Measurements from ENCODE around the gene C3.
"Not testable (repeated sequence)": the region's sequence is repeated elsewhere in the genome, so short reads cannot be mapped to it uniquely, and the experiment has no call there.

Gene C3

GRCh38 chr19:6748543-6748942 is 28.1 kb upstream of the C3 start:
- in situ Hi-C loops (cut with MboI; ENCODE audit: low sequenced_read_pairs): not testable (repeated sequence)

GRCh38 chr19:6745965-6746364 is 25.5 kb upstream of the C3 start:
- in situ Hi-C loops (cut with MboI; ENCODE audit: low sequenced_read_pairs): no loop called here

GRCh38 chr19:6744381-6745301 is 24.2 kb upstream of the C3 start:
- in situ Hi-C loops (cut with MboI; ENCODE audit: low sequenced_read_pairs): no loop called here

- in situ Hi-C loops (cut with MboI; ENCODE audit: low sequenced_read_pairs): no loop called here
These were observed 23.4 kb upstream of the C3 start for GRCh38 chr19:6743714-6744380.

- in situ Hi-C loops (cut with MboI; ENCODE audit: low sequenced_read_pairs): no loop called here
These were observed 22.6 kb upstream of the C3 start for GRCh38 chr19:6743066-6743465.

GRCh38 chr19:6740589-6741343 is 20.3 kb upstream of the C3 start:
- in situ Hi-C loops (cut with MboI; ENCODE audit: low sequenced_read_pairs): no loop called here

GRCh38 chr19:6739883-6740588 is 19.6 kb upstream of the C3 start:
- in situ Hi-C loops (cut with MboI; ENCODE audit: low sequenced_read_pairs): loop anchor here (10.0 kb wide), 1 partner anchor 215 kb away; no protein-coding TSS in a partner anchor

- in situ Hi-C loops (cut with MboI; ENCODE audit: low sequenced_read_pairs): loop anchor here (10.0 kb wide), 1 partner anchor 215 kb away; no protein-coding TSS in a partner anchor
These were observed 19.0 kb upstream of the C3 start, which contains the start of gene TRIP10 for GRCh38 chr19:6739390-6739882. Gene TRIP10 (plus strand): TSS chr19:6739680. CDS start chr19:6739762, 82 bp downstream.

GRCh38 chr19:6738787-6739389 is 18.4 kb upstream of the C3 start:
- in situ Hi-C loops (cut with MboI; ENCODE audit: low sequenced_read_pairs): loop anchor here (10.0 kb wide), 1 partner anchor 214 kb away; no protein-coding TSS in a partner anchor

- in situ Hi-C loops (cut with MboI; ENCODE audit: low sequenced_read_pairs): loop anchor here (10.0 kb wide), 1 partner anchor 213 kb away; no protein-coding TSS in a partner anchor
These were observed 17.7 kb upstream of the C3 start for GRCh38 chr19:6737873-6738786.

- in situ Hi-C loops (cut with MboI; ENCODE audit: low sequenced_read_pairs): loop anchor here (10.0 kb wide), 1 partner anchor 213 kb away; no protein-coding TSS in a partner anchor
These were observed 16.9 kb upstream of the C3 start, which contains the start of gene GPR108 for GRCh38 chr19:6737284-6737872. Gene GPR108 (minus strand): TSS chr19:6737580. CDS start chr19:6737576, 4 bp downstream.

GRCh38 chr19:6736917-6737283 is 16.4 kb upstream of the C3 start:
- in situ Hi-C loops (cut with MboI; ENCODE audit: low sequenced_read_pairs): loop anchor here (10.0 kb wide), 1 partner anchor 212 kb away; no protein-coding TSS in a partner anchor

GRCh38 chr19:6736169-6736916 is 15.9 kb upstream of the C3 start:
- in situ Hi-C loops (cut with MboI; ENCODE audit: low sequenced_read_pairs): loop anchor here (10.0 kb wide), 1 partner anchor 212 kb away; no protein-coding TSS in a partner anchor

GRCh38 chr19:6735181-6735911 is 14.9 kb upstream of the C3 start:
- in situ Hi-C loops (cut with MboI; ENCODE audit: low sequenced_read_pairs): loop anchor here (10.0 kb wide), 1 partner anchor 211 kb away; no protein-coding TSS in a partner anchor

- in situ Hi-C loops (cut with MboI; ENCODE audit: low sequenced_read_pairs): loop anchor here (10.0 kb wide), 1 partner anchor 209 kb away; no protein-coding TSS in a partner anchor
These were observed 13.7 kb upstream of the C3 start for GRCh38 chr19:6734096-6734696.

Data from HL-60/S4 treated with retinoic acid at 250 ng/mL for 4 days and 3 days (cell line).